HG03469 (cell line): ENCODE data around the gene MDN1.

Experiments
- ATAC-seq: cut with Tn5 transposase; IDR thresholded peaks from one replicate; pipeline ENCODE4 v1.9.1; 2021; ENCODE audit warnings: mild to moderate bottlenecking, moderate library complexity, moderate number of reproducible peaks; ENCODE audit not compliant: unreplicated experiment

Gene MDN1

DNA sequence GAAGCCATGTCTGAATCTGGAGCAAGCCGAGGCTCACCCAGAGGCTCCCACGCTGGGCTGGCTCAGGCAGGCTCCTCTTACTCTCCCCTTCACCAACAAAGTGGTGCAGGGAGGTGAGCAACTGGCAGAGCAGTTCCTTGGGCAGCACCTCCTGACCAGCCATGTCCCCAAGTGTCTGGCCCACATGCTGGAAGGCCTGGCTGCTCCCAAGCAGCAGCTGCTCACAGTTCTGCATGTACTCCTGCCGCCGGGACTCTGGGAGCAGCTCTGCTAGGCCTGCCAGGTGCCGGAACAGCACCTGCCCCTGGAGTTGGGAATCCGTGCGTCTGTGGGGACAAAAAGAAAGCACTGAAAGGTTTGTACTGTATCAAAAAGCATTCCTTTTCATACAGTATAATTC is 123.9 kb downstream of the MDN1 start:
- ATAC-seq = no peak

DNA sequence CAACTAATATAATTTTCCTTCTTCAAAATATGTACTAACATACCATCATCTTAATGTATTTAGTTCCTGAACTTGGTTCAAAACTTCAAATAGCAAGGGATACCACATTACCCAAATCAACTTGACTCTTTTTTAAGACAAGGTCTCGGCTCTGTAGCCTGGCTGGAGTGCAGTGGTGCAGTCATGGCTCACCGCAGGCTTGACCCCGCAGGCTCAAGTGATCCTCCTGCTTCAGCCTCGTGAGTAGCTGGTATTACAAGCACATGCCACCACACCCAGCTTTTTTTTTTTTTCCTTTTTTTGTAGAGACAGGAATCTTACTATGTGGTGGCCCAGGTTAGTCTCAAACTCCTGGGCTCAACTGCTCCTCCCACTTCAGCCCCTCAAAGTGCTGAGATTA is 125.2 kb downstream of the MDN1 start:
- ATAC-seq = no peak

DNA sequence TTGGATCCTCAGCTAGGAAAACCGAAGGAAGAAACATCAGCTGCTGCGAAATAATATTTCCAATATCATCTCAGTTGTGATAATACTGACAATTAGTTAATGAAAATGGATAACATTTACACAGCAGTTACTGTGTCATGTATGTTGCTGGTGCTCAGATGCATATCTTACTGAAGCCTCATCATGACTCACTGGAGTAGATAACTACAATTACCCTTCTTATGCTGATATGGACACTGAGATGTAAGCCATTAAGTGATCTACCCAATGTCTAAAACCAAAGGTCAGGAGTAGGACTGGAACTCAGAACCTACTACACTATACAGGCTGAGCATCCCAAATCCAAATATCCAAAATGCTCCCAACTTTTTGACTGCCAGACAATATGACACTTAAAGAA is 126.4 kb downstream of the MDN1 start:
- ATAC-seq = no peak

DNA sequence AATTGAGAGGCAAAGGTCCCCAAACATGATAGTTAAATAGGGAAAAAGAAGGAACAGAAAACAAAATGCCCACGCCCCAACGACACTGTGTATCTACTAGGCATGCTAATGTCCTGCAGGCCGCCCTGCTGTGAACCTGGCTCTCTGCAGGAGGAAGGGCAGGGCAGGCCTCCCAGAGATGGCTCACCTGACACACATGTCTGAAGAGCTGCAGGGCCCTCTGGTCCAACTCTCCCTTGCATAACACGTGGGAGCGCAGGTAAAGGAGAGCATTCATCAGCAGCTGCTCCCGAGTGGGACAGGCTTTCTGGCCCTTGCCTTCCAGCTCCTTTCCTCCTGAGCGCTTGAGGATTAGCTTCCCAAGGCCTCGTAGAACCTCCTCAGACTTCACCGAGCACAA is 127.3 kb downstream of the MDN1 start:
- no peak for ATAC-seq

DNA sequence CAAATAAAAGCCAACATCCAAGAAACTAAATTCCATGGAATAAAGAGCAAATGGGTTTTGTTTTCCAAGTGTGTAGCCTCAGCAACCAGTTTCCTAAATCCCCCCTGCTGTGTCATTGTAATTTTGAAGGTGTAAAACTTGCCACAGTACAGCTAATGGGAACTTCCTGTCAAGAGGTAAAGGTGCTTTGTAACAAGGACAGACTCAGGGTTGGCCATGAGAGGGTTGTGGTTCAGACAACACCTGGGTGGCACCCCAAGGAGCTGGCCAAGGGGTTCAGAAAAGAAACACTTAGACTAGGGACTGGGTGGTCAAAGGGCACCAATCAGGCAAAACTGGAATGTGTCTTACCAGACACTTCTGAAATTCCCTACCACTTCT is 128.7 kb downstream of the MDN1 start:
- no peak for ATAC-seq

DNA sequence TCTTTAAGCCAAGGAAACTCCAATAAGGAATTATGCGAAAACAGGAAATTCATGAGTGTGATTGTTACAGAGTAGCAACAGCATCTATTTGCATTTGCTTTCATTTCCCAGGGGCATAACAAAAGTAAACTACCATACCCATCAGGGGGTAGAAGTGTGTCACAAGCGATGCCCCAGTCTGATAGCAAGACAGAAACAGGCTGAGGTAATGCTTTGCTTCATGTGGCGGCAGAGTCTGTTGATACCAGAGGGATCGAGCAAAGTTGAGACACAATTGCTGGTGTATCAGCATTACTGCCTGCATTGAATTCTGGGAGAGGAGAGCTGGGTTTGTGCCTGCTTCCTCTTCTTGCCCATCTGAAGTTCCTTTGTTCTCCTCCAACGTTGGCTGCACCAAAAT is 129.9 kb downstream of the MDN1 start:
- ATAC-seq = no peak

DNA sequence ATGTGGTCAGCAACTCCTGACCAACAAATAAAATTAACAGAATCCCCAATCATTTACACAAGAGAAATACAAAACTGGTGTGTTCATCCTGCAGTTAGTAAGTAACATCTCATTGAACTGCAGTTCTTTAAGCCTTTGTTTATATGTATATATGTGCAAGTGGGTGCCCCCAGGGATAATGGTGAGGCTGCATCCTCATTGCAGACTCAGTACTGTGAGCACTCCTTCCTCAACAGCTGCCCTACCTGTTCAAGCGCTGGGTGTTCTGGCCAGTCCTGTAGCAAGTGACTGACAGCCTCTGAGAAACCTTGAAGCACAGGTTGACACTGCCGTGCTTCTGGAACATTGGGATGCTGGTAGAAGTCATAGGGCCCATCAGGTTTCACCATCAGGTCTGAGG is 131.3 kb downstream of the MDN1 start:
- no peak for ATAC-seq

DNA sequence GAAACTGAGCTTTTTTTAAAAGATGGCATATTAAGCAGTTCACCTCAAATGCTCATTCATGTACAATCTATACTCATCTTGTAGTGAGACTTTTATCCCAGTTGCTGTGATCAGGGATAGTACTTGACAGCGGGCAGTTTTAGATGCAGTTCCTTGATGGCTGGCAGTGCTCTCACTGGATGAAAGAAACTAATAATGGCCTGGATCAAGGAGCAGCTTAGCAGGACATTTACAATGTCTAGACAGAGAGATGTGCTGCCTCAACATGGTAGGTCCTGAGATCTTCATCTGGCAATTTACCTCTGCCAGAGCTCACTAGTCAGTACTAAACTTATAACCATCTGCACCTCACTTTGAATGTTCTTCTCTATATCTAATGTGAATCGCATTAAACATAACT is 134.3 kb downstream of the MDN1 start:
- no peak for ATAC-seq

DNA sequence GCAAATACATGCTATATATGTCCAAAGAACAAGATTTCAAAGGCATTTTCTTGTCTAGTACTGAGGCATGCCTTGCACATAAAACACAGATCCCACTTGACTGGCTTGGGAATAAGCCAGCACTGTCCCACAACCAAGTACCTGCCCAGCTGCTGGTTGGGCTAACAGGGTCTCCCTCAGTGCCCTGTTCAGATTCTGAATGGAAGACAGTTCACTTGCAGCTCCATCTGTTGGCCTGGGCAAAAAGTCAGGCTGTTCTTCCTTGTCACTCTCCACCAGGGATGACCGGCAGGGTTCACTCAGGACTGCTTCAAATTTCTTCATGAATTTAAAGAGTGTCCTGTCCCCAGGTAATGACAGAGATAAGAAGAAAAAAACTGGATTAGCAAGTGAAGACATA is 136.6 kb downstream of the MDN1 start:
- ATAC-seq = no peak

DNA sequence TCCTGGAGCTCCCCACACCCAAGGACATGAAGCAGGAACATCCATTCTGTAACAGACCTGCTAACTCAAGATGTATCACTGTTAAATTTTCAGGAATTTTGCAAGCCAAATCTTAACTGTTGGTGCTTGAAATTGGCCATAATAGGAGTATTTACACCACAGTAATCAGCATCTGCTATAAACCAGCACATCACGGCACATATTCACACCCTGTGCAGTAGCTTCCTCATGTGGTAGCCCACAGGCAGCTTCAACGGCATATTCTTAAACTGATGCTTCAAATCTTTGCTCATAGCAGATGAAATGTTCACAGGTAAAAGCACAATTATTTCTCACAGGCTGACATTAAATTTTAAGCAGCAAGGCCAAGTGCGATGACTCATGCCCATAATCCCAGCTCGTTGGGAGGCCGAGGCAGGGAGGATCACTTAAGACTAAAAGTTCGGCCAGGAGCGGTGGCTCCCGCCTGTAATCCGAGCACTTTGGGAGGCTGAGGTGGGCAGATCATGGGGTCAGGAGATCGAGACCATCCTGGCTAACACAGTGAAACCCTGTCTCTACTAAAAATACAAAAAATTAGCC is 137.5 kb downstream of the MDN1 start:
- ATAC-seq = no peak

DNA sequence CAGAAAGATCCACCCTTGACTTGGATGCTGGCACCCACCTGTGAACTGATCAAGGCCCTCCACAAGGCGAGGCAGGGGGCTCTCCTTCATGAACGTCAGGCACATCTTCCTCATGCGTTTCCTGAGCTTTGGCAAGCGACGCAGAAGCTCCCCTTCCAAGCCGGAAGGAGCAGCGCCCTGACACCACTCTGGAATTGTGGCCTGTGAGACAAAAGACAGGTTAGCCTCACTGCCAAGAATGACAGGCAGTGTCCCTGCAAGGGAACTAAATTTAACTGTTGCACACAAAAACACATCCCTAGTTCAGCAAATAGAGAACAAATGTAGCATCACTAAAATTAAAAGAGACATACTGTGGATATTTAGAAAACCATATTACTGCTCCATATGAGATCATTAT is 139.0 kb downstream of the MDN1 start:
- no peak for ATAC-seq

DNA sequence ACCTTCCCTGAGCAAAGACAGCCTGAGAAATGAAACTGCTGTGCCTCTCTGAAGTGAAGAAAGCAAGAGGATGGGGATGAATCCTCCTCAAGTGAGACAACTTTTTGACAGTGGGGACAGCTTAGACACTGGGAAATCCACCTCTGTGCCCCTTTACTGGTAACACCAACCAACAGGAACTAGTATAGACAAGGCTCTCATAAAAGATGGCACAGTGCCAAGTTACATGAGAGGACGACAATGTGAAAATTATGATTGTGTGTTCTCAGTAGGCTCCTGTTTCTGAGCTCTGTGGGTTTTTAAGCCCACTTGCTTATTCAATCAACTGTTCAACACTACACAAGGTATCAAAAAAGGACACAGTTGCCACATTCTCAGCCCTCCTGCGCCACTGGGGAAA is 139.4 kb downstream of the MDN1 start:
- ATAC-seq = no peak

DNA sequence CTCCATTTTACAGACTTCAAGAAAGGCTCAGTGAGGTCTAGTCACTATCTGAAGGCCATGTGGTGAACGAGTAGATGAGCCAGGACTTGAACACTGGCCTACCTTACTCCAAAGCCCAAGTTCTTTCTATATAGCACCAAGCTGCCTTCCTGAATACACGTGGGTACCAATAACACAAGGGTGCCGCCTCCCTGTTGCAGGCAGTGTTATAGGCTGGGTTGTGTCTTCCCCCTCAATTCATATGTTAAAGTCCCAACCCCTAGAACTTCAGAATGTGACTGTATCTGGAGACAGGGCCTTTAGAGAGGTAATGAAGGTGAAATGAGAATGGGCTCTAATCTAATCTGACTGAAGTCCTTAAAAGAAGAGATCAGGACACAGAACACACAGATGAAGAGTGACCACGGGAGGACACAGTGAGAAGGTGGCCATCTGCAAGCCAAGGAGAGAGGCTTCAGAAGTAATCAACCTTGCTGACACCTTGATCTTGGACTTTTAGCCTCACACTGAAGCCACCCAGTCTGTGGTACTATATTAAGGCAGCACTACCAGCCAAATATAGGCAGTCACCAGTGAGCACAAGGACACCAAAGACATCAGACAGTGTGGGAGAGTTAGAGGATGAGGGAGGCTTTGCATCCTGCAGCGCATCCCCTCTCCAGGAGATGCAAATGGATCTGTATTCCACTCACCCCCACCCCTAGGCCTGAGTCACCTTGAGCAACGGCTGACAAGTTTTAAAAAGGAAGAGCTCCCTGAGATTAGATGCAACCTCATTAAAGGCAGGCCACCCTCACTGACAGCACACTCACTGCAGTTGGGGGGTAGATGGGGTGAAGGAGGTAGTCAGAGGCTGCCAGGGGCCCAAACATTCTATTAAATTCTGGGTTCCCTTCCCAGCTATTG is 140.1 kb downstream of the MDN1 start:
- no peak for ATAC-seq

DNA sequence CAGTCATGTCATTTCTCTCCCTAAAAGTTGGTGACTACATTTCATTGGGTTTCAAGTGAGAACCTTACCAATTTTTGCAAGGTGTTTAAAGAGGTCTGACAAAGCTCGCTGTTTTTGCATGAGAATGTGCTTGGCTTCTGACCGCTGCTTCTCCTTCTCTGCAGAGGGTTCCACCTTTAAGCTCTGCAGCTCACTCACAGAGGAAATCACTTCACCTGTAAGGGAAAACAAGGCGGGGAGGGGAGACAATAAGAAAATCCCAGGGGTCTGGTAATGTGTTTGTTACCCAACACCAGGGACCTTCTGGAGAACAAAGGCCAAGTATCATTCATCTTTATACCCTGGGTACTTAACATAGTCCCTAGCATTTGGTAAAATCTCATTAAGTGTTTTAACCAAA is 141.1 kb downstream of the MDN1 start:
- ATAC-seq = no peak

DNA sequence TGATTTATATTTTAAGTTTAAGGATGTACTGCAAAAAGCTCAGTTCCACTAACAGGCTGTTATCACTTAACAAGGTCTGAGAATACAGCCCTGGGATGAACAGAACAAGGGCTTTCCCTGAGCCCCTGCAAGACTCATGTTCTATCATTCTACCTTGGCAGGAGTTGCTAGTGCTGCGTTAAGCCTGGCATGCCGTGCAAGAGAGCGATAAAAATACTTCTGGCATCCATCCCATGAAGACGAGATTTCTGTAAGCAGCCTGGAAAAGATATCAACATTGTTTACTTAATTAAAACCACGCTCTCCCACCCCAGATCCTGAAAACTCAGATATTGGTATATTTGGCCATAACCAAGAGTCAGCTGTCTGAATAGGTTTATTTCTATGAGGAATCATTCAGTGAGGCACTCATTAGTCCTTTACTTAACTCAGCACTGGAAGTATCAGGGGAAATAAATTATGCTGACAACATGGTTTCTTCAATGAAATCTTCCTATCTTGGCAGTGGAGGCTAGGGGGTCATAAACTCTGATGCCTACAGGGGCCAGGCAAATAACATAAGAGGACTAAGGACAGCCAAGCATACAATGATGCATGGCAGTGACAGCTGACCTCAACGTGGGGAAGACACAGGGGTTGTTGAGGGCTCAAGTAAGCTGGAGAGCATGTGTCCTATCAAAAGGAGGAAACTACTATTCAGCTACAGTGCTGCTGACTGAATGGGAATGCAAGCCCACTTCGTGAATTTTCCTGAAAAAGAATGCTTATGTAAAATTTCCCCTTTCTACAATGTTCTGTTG is 143.4 kb downstream of the MDN1 start:
- ATAC-seq = no peak

DNA sequence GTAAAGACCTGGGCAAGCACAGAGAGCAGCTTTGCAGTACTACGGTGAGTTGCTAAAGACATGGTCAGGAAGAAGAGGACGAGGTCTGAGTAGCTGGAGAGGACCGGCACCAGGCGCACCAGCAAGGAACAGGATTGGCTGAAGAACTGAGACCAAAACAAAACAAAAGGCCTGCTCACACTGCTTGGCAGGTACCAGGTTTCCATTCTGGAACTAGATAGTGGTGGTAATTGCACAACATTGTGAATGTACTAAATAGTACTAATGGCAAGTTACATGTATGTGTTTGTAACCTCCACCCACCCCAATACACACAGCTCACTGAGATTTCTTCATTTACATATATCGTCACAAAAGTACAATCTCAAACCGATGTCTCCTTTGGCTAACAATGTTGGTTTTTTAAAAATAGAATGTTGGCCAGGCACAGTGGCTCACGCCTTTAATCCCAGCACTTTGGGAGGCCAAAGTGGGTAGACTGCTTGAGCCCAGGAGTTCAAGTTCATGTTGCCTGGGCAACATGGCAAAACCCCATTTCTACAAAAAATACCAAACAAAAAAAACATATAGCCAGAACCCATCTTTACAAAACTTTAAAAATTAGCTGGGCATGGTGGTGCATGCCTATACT is 148.5 kb downstream of the MDN1 start:
- ATAC-seq = no peak

DNA sequence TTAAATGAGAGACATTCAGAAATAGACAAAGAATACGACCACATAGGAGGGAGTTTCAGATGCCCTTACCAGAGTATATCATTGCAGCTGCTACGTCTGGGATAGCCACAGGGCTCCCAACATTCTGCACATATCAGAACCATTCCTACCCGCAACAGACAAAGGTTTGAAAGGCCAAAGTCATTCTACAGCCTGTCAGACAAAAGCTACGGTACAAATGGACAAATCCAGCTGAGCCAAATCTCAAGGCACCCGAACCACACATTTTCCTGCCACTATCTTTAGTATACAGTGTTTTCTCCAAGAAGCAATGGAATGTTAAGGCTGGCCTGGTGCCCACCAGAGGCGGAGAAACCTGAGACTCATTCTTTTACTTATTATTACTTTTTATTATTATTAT is 150.6 kb downstream of the MDN1 start:
- ATAC-seq = no peak

DNA sequence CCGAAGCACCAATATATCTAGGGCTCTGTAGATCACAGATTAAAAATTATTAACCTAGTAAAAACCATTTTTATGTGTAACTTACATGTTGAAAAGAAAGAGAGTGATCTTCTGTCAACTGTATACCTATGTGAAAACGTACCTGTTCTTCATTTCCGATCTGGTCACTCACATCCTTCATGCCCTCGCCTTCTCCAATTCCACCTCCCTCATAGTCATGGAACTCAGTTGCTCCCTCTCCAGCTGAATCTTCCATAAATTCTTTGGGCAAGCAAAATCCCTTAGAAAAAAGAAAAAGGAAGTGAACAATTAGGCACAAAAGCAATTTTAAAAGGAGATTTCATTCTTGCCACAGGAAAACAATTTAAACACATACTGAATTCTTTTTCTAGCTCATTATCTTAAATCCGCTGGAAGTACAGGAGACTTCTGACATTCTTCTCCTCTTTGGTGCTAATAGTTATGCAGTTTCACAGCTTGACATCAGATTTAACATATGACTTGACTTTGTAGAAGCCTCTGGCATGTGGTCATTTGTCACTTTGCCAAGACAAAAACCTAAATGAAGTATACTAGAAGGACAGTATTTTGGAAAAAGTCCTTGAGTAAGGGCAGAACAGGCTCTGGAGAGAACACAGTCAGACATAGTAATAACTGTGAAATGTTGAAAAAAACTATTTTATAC is 151.6 kb downstream of the MDN1 start:
- no peak for ATAC-seq

DNA sequence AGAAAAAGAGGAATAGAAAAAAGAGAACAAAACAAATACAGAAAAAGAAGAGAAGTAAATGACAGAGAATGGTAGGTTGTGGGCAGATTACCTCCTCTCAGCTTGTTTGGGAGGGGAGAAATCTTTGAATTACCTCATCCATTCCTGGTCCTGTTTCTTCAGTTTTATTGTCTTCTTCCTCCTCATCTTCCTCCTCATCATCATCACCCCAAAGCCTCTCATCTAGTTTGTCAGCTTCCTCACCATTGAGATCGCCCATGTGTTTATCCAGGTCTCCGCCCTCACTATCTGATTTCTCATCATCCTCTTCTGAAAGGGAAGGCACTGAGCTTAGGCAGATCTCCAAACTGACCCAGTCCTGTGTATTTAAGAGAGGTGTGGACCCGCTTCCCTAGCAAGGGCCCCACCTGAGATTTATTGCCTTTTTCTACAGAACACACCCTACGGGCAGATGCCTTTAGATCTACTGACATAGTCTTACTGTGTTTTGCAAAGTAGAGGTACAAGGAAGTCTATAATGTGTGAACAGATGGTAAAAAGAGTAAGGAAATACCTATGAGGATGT is 156.9 kb downstream of the MDN1 start:
- no peak for ATAC-seq

DNA sequence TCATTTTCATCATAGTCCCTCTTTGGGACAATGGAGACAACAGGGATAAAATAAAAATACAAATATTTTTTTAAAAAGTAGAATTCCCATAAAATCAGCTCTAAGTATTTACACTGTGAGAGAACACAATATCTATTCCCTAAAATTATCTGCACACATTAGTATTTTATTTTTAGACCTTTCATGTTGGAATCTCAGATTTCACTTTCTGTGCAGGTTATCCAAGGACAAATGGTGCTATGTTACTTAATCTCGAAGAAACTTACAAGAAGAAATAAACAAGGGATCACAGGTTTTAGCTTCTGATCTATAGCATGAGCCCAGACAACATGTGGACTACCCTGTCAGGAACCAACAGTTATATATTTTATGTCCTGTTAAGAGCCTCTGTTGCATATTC is 158.0 kb downstream of the MDN1 start:
- no peak for ATAC-seq

DNA sequence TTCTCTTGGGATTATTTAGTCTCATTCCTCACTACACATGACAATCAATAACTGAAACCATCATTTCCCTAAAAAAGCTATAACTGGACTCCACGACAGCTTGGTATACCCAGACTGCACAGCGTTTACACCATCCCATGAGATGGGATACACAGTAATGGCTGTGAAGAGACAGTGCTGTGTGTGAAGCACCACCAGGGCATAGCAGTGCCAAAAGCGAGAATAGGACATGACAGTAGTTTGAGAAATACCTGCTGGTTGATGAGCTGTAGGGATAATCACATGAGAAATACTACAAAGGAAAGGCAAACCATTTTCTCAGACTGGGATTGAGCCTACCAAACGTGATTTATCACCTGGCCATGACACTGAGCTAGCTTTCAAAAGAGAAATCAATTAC is 158.6 kb downstream of the MDN1 start:
- no peak for ATAC-seq
